Ramos (cell line): Measurements from ENCODE around the gene CAPZB.

ENCODE experiments used
- in situ Hi-C: fragments of 300-500 bp; cut with MboI; formaldehyde crosslinking; loops from one replicate; pipeline ENCODE4 v1.14.3; 2022; ENCODE audit warnings: low sequenced_read_pairs; ENCODE audit not compliant: unreplicated experiment

Gene CAPZB

DNA sequence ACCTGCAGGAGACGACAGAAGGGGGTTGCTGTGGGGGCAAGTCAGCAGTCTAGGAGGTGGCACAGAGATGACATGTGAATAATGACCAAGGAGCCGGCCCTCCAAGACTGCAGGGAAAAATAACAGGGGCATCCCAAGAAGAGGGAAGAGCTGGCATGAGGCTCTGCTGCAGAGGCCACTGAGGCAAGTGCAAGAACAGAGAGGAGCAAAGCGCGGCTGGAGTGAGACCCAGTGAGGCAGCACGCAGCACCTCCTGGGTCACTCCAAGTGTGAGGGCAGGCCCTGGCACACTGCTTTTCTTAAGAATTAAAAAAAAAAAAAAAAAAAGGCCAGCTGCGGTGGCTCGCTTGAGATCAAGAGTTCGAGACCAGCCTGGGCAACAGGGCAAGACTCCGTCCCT, 93.1 kb downstream of the CAPZB start:
- in situ Hi-C loops = no loop called here

DNA sequence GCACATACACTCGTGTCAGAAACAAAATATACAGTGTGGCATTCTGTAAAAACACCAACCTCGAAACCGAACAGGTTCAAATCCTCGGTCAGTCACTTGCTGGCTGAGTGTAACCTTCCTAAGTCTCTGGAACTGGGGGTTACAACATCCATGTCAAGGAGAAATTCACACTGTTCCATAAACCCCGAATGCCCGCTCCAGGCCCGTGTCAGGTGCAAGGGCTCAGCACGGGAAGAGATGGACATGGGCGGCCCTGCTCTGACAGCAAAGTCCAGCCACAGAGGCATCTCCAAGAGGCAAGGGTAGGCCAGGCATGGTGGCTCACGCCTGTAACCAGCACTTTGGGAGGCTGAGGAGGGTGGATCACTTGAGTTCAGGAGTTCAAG, 93.8 kb downstream of the CAPZB start:
- in situ Hi-C loops = no loop called here

DNA sequence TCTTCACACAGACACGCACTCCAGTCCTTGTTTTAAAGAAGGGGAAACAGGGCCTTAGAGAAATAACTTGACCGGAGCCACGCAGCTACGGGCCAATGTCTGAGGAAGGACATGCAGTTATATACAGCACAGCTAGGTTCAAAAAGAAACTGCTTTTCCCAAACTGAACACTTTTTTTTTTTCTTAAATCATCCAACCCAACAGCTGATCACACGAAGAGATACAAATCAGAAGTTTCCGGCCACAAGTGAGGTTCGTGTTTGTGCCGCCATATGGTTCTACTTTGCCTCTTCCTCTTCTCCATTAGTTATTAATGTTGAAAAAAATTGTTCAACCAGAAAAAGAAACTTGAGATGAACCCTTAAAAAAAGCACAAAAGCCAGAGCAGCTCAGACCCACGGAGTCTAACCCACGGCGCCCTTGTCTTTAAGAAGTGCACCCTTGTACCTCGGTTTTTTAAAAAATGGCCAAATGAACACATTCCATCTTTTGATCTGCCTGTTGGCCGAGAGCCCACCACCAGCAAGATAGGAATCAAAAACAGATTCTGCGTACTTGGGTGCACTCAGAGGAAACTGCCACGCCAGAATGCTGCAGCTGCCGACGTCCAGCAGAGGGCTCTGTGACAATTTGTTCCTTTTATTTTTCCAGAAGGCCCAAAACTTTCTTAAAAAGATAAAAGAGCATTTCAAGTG, 94.3 kb downstream of the CAPZB start:
- in situ Hi-C loops = no loop called here

DNA sequence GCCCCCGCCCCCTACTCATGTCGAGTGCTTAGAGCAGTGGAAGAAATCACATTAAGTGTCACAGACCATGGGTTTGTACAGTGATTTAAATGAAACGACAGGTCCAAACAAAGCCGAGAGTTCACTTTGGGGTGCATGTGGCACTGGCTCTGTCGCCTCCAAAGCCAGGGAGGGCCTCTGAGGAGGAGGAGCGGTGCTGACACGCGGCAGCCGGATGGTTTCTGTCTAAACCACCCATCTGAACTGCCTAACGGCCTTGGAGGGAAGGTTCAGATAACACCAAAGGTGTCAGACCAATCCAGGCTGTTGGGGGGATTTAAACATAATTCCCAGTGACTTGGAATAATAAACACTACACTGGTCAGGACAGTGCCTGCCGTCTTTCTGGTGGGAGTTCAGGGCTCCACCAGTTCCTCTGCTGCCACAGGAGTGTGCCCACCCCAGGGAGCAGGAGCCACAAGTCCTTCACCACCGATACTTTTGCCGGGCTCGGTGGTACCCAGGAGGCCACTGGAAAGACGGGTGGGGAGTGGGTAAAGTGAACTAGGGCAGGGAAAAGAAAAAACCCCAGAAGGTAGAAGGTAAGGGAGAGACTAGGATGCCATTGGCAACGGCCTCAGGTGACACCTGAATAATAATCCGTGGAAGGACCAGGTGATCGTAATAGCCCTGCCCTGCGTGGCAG, 95.0 kb downstream of the CAPZB start:
- in situ Hi-C loops = no loop called here

DNA sequence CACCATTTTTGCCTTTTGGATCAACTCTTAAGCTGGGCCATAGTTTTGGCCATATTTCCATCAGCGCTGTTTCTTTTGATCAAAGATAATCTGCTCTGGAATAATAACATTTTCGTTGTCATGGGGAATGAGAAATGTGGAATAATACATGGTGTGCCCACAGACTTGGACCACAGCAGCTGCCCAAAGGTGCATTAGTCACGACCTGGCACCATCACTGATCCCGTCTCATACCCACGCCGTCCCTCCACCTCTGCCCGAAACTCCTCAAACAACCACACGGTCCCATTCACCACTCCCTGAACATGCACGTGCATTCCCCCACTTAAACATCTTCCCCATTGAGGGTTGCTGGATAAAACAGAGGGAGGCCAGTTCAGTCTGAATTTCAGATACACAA, 96.4 kb downstream of the CAPZB start:
- in situ Hi-C loops = no loop called here

DNA sequence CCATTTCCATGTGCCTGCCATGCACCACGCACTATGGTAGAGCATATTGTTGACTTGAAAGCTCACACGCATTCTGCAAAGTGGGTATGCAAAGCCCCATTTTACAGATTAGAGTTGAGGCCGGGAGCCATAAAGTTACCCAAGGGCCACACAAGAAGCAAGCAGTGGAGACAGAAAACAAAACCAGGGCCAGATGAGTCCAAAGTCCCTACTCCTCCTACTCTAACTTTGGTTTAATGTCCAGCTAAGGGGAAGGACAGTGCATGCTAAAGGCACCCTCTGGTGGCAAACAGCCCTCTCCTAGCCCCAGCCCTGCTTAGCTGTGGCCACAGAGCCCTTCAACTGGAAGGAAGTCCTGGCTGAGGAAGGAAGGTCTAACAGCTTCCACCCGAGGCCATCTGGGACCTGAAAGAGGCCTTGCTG, 98.3 kb downstream of the CAPZB start:
- in situ Hi-C loops = no loop called here

DNA sequence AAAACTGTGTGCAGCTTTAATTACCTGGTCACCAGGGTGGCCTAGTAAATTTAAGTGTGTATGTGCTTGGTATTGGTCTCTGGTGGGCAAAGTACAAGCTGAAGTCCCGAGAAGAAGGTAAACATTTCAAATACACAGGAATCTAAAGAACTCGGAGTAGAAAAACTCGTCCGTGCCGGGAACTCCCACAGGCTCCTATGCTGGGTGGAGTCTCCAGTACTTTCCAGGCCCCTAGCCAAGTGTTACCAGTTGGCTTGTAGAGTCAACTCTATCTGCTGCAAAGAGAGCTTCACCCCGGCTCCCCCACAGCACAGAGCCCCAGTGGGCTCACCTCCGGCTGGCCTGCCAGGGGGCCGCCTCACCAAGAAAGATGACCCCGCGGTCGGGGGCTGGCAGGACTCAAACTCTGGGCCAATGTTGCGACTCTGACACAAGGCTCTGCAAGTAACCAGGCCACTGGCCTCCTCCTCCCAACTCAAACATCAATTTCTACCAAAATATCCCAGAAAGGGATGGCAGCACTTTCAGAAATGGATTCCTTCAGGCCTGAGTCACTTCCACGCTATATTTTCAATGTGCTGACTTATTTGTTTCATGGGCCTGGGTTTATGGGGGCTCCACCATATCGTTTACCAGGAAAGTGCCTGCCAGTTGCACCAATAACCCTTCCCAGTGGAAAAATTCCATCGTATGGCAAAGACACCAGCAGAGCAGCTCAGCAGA, 99.3 kb downstream of the CAPZB start:
- in situ Hi-C loops = no loop called here

DNA sequence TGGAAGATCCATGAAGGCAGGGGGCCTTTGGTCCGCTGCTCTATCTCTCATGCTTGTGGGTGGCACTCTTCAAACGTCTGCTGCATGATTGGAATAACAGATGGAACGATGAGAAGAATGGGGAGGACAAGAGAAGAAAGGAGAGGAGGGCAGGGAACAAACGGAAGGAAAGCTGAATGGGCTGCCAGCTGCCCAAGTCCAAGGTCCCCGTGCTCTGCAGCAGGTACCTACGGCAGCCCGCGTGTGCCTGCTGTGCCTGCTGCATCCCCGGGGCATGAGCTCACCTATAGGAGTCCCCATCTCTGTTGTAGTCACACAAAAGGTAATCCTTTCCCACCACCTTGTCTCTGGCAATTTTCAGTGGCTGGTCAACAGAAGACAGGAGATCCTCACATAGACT, 100.1 kb downstream of the CAPZB start:
- in situ Hi-C loops = no loop called here

DNA sequence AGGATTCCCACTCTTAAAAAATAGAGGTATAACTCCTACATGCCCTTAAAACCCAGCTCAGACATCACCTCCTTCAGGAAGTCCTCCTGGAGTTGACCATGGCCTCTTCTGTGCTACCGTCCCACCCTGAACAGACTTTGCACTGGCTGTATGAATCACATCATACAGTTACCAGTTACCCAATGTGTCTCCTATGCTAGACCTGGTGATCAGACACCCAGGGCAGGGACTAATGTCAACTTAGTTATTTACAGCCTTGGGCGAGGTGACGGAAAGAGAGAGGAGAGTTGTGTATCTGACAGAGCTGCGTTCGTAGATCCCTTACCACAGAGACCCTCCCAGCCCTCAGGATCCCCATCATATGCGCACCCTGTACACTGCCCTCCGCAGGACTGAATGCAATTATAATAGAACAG, 100.6 kb downstream of the CAPZB start:
- in situ Hi-C loops = no loop called here

DNA sequence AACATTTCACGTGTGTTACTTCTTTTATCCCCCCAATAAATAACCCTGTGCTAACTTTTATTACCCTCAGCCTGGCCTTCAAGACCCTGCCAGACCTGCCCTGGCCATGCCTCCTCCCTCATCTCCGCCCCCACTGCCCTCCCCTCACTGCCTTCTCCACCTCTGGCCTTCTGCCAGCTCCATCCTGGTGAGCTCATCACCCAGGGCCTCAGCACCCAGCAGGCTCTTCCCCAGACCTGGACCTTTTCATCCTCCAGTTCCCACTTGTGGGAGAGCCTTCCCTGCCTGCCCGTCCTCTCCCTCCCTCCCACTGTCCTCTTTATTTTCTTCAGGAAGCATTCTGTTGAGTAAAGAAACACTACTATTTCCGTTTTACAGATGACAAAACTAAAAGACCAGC, 101.2 kb downstream of the CAPZB start:
- in situ Hi-C loops = no loop called here

DNA sequence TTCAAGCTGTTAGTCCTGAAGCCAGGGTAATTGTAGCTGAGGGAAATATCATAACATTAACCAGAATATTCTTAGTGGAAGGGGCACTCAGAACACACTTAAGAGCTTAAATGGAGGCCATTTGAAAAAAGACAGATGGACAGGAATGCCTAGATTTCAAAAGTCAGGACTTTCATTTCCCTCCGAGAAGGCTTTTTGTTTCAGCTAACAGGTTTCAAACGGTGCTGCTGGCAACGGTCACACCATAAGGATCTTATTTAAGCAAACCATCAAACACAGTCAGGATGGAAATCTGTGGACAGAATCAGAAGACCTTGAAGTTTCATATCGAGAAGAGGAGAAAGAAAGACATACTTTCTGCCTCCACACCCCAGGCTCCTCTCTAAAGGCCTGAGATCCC, 103.1 kb downstream of the CAPZB start:
- in situ Hi-C loops = no loop called here

DNA sequence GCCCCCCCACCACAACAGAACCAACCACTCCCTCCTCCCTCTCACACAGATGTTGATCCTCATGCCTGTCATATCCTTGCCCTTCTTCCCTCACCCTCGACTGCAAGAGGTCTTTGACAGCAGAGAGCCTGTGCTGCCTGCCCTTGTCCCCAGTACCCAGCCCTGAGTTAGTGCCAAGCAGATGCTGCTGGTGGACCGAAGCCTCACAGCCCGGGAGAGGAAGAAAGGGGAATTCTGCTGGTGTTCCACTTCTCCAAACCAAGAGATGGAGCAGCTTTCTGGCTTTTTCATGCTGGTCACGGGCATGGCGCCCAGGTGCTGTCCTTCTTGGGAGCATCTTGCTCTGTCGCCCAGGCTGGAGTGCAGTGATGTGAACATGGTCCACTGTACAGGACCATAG, 104.1 kb downstream of the CAPZB start:
- in situ Hi-C loops = no loop called here

DNA sequence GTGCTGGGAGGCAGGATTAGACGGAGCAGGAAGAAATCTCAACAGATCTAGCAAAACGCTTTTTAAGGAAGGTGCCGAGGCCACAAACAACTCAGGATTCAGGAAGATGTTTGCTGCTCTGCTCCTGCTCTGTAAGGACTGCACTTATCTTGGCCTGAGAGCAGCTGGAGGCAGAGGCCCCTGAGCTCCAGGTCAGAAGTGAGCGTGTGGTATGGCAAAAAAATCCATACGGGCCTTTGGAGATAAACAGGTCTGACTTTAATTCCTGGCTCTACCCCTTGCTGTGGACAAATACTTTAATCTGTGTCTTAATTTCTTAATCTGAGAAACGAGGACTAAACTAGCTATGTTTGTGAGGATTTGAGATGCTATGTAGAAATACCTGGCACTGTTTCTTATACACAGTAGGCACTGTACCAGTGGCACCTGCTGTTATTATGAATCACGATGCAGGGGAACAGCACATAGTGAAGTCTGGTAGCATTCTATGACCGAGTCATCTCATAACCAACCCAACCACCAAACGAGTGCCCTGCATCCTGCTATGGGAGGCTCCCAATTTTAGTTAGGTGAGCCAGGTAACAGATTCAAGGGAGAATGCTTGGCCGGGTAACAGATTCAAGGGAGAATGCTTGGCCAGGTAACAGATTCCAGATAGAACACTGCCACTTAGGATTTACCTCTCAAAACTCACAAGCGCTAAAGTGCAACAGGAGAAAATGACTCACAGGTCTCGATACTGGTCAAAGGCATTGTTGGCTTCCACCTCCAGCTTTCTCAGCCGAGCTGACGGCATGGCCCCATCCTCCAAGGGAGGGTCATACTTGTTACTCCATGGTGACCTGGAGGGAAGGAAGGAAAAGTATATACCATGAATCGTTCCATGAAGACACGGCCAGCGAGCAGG, 107.3 kb downstream of the CAPZB start:
- in situ Hi-C loops = no loop called here

DNA sequence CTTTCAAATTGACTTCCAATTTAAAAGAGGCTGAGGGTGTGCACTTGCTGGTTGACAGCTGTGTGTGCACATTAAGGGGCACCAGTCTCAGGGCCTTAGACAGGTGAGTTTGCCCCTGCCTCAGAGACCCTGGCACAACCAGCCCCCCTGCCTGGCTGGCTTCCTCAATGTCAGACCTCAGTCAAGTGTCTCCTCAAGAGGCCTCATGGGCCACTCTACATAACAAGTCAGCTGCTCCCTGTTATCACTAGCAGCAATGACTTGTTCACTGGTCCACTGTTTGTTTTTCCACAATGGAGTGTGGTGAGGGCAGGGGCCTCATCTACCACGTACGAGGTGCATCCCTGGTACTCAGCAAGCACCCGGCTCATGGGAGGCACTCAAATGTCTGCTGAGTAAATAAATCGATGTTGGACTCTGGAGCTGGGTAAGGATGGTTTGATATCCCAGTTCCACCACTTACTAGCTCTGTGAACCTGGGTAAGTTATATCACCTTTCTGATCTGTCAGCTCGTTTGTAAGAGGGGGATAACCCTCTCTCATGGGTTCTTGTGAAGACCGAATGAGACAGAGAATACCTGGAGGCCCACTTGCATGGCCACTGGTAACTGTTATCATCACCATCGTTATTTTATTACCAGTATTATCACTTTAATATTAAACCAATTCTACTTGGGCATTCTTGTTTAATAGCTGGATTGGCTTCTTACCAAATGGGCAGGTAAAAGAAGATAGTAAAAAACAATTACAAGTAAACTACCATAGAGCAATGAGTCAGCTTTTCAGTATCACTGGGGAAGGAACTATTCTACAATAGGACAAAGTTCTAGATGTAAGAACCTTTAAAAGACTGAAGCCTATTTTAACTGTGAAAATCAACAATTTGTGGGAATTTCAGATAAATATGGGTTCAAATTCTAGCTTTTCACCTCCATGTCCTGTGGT, 108.6 kb downstream of the CAPZB start:
- in situ Hi-C loops = no loop called here

DNA sequence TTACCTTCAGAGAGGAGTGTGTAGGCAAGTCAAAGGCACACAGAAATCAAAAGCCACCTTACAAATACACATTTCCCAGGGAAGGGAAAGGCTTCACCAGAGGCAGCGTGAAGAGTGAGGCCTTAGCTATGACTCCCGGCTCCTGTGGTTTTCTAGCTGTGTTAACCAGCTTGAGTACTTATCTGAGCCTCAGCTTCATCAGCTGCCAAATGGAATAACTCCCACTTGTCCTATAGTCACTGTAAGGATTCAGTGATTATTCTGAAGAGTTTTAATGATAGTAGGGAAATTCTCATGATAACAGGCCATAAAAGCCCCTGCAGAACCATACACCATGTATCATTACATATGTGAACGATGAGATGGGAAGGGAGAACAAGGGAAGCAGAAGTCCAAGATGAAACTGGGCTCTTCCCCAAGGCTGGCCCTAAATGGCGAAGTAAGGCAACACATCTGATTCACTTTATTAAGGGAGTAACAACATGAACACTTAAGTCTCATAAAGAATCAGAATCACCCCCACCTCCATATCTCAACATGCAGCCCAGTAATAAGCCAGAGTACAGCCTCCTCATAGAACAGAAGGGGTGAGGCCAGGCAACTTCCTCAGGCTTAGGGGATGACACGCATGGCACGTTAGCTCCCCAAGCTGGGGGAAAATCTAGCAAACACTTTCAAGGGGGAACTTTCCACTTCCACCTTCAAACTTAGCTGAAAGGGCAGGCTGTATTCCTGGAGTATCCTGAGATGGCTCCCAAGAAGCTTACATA, 109.5 kb downstream of the CAPZB start:
- in situ Hi-C loops = no loop called here

DNA sequence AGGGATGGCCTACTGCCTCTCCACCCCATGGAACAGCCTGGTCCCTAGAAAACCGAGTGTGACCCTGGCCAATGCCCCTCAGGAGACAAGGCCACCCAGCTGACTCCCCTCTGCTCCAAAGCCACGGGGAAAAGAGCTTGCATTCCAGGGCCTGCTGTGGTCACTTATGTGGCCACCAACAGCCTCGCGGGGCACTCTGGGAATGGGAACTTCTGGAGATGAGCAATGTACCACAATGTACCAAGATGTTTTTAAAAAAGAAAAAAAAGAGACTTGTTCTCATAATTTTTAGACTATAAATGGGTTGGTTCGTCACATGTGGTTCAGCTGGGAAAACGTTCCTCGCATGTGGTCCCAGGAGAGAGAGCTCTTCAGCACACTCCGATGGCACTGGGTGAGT, 110.4 kb downstream of the CAPZB start:
- in situ Hi-C loops = no loop called here

DNA sequence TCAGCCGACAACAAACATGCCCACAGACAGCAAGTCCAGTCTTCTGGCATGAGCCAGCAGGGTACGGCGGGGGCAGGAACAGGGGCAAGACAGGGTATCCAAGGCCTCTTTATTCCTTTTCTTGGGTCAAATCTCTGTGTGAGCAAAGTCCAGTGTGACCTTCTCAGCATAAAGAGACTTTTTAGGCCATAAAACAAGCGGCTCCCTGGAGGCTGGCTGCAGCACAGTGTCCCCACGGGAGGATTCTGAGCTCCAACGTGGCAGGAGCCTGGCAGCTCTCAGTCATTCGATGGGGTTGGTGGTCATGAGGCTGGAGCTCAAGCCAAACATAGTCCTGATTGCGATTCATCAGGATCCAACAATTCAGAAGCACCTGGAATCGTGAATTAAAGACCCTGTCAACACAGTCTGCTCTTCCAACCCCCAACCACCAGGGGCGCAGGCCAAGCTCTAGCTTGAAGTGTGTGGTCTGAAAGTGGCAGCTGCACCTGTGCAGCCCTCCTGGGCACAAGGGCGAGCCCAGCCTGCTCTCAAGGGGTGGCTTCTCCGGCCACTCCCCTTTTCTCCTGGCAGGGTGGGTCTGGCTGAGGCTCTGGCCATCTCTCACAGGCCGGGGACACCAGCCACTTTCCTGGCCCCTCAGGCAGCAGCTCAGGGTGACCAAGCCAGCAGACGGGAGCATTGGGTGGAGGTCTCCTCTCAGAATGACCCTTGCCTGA, 111.1 kb downstream of the CAPZB start:
- in situ Hi-C loops = no loop called here
